GM12878 (cell line): ENCODE measurements around the gene TOM1L2. TPM values are rescaled to one million over a fixed set of nuclear protein-coding genes. Genes with fewer than 3 reads are reported as not detected.

Experiments
- ATAC-seq: fragments of 200-7000 bp; cut with Tn5 transposase; 3 replicates; pipeline ENCODE4 v1.9.1; 2020; ENCODE audit warnings: mild to moderate bottlenecking, moderate library complexity
- BruUV-seq: library from RNA; stranded (reverse); fragments of 400-500 nt; replicated peaks from 2 replicates; lab custom pipeline; 2021; lab: Mats Ljungman, UMichigan
- CTCF ChIA-PET: fragments of 300-600 bp; sonication (Branson Sonifier 250); formaldehyde crosslinking; extraction: SDS; loops from one replicate; lab custom pipeline; 2021; ENCODE audit warnings: inconsistent platforms; lab: Yijun Ruan, JAX
- POLR2A ChIA-PET: fragments of 350-600 bp; formaldehyde crosslinking; extraction: SDS; loops from one replicate; lab custom pipeline; 2021; ENCODE audit warnings: inconsistent platforms; lab: Charles Lee
- RAD21 ChIA-PET: fragments of 300-600 bp; sonication (Branson Sonifier 250); formaldehyde crosslinking; loops from one replicate; lab custom pipeline; 2023; ENCODE audit warnings: antibody characterized with exemption; ENCODE audit not compliant: unreplicated experiment; lab: Charles Lee
- SMC1A ChIA-PET: fragments of 300-600 bp; sonication (Branson Sonifier 250); formaldehyde crosslinking; loops from one replicate; lab custom pipeline; 2023; ENCODE audit not compliant: unreplicated experiment, uncharacterized antibody; lab: Charles Lee
- DNase-seq: peaks from one replicate; pipeline ENCODE4 v3.0.0-alpha.2; 2011; ENCODE audit warnings: low read depth, low spot score
- FAIRE-seq: peaks from 3 replicates; lab custom pipeline; 2011; peaks lifted over from hg19 to GRCh38; lab: Jason Lieb, UNC
- H2AFZ ChIP-seq: 2 replicates; pipeline ENCODE4 v1.6.0; 2011; ENCODE audit warnings: low read depth, low read length, control low read depth; ENCODE audit not compliant: control insufficient read depth
- H3K27ac ChIP-seq: 2 replicates; pipeline ENCODE4 v1.5.1; 2011; ENCODE audit warnings: control low read depth; ENCODE audit not compliant: control insufficient read depth, insufficient read depth
- H3K27me3 ChIP-seq, 2 experiments: replicated peaks in 1 of 2; 2 replicates each; pipeline versions ENCODE4 v1.6.0 to v1.6.1; 2011; ENCODE audit warnings: low read length in 1 of 2; ENCODE audit not compliant: control insufficient read depth in 2 of 2, insufficient read depth in 2 of 2
- H3K36me3 ChIP-seq, 2 experiments: 2 replicates each; pipeline ENCODE4 v1.5.1; 2011; ENCODE audit warnings: low read length in 1 of 2; ENCODE audit not compliant: control insufficient read depth in 2 of 2, insufficient read depth in 2 of 2
- H3K4me1 ChIP-seq: 2 replicates; pipeline ENCODE4 v1.6.1; 2011; ENCODE audit warnings: mild to moderate bottlenecking, low read length, moderate library complexity, mixed read lengths; ENCODE audit not compliant: control insufficient read depth, insufficient read depth
- H3K4me2 ChIP-seq: 2 replicates; pipeline ENCODE4 v1.6.0; 2011; ENCODE audit warnings: control low read depth; ENCODE audit not compliant: control insufficient read depth, insufficient read depth
- H3K4me3 ChIP-seq: fragments of 200-600 bp; sonication (generic); 2 replicates; pipeline ENCODE4 v1.5.1; 2016
- H3K79me2 ChIP-seq: 2 replicates; pipeline ENCODE4 v1.6.0; 2011; ENCODE audit warnings: low read length; ENCODE audit not compliant: control insufficient read depth, insufficient read depth
- H3K9ac ChIP-seq: 2 replicates; pipeline ENCODE4 v1.8.0; 2011; ENCODE audit warnings: low read length, control low read depth, mixed read lengths; ENCODE audit not compliant: control insufficient read depth, insufficient read depth
- H3K9me3 ChIP-seq: replicated peaks from 3 replicates; pipeline ENCODE4 v1.5.1; 2011; ENCODE audit warnings: mild to moderate bottlenecking, low read length; ENCODE audit not compliant: control insufficient read depth, insufficient read depth
- H4K20me1 ChIP-seq: 2 replicates; pipeline ENCODE4 v1.6.0; 2011; ENCODE audit not compliant: control insufficient read depth, insufficient read depth
- CBFB ChIP-seq: IDR thresholded peaks from 2 replicates; pipeline ENCODE4 v1.6.1; 2016; ENCODE audit warnings: antibody characterized with exemption, low read depth
- CHD4 ChIP-seq: fragments of 200-600 bp; sonication (generic); IDR thresholded peaks from 2 replicates; pipeline ENCODE4 v1.6.1; 2016; ENCODE audit warnings: mild to moderate bottlenecking
- MEF2B ChIP-seq: fragments of 450-650 bp; IDR thresholded peaks from 2 replicates; pipeline ENCODE4 v1.6.1; 2018; ENCODE audit warnings: mild to moderate bottlenecking, moderate library complexity; ENCODE audit not compliant: partially characterized antibody, poor library complexity, severe bottlenecking
- MTA3 ChIP-seq: IDR thresholded peaks from 2 replicates; pipeline ENCODE4 v1.6.1; 2012; ENCODE audit warnings: low read length, inconsistent platforms, borderline replicate concordance
- RUNX3 ChIP-seq: IDR thresholded peaks from 2 replicates; pipeline ENCODE4 v1.6.1; 2012; ENCODE audit warnings: low read length, inconsistent platforms
- SIN3A ChIP-seq: IDR thresholded peaks from 2 replicates; pipeline ENCODE4 v1.6.1; 2012; ENCODE audit warnings: low read depth, low read length, improper control_type of control experiment
- SREBF1 ChIP-seq: IDR thresholded peaks from 2 replicates; pipeline ENCODE4 v1.6.1; 2012; ENCODE audit warnings: mild to moderate bottlenecking, low read length
- WGBS: methylation state at CpG from one replicate; pipeline ENCODE4 v1.1.6; 2016; ENCODE audit warnings: low lambda C conversion rate; ENCODE audit not compliant: insufficient replicate concordance, insufficient coverage; ENCODE audit errors: missing lambda C conversion rate; 5-methylcytosine and 5-hydroxymethylcytosine counted together
- in situ Hi-C: fragments of 300-500 bp; cut with MboI; formaldehyde crosslinking; loops from 9 replicates; pipeline ENCODE4 v1.14.3; 2018; ENCODE audit warnings: mixed read lengths
- intact Hi-C: fragments of 100-400 bp; cut with micrococcal nuclease; formaldehyde crosslinking; loops from one replicate; pipeline ENCODE4 v1.14.2; 2022; ENCODE audit not compliant: unreplicated experiment
- polyA plus RNA-seq, 11 experiments: library from polyadenylated mRNA; depleted of rRNA in 4 of 11; unstranded in 6 of 11; stranded (reverse) in 5 of 11; fragments of >200 nt; fragmentation: Nextera tagmentation in 4 of 11; fragmentation: Illumina TruSeq in 1 of 11; extraction: Ambion mirVana in 4 of 11; extraction: Trizol in 1 of 11; gene quantifications; 1 replicate in 1 of 11; 2 replicates in 10 of 11; pipeline versions ENCODE4 v1.2.1 to v1.2.3, GENCODE V29; 2011 to 2016; ENCODE audit warnings: inconsistent platforms in 2 of 11, missing spikeins in 2 of 11, low read depth in 1 of 11
- total RNA-seq, 4 experiments: library from RNA; depleted of rRNA in 3 of 4; stranded (reverse); fragments of >200 nt in 3 of 4; fragmentation: Illumina TruSeq in 1 of 4; extraction: Trizol in 1 of 4; gene quantifications; 2 replicates each; pipeline versions ENCODE4 v1.2.1 to v1.2.3, GENCODE V29; 2013 to 2021
- TF ChIP-seq, protein P1 (sequence below): fragments of 450-650 bp; IDR thresholded peaks from 2 replicates; pipeline ENCODE4 v1.6.1; 2017; ENCODE audit warnings: mild to moderate bottlenecking
- TF ChIP-seq, protein P2 (sequence below): fragments of 450-650 bp; conservative IDR thresholded peaks from 2 replicates; pipeline ENCODE4 v1.6.1; 2017; ENCODE audit warnings: mild to moderate bottlenecking, moderate library complexity

TOM1L2 gene
- total and polyA plus RNA-seq, 10 of the 15 experiments (the other 5 are each of a cell fraction or from before 2014, with no cell fraction given) = 0.19 to 19.2 (median 8.1) TPM

DNA sequence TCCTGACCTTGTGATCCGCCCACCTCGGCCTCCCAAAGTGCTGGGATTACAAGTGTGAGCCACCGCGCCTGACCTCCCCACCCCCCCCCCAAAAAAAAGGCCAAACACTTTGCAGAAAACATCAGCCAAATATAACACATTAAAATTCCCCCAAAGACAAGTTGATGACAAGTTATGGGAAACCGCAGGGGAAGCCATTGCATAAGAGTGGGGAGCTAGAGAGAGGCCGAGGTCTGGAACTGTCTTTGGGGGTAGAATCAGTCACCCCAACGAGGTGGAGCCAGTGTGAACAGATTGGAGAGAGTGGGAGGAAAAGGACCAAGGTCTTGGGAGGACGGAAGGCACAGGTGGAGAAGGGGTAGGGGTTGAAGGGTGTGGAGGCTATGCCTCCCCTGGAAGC lies 3.2 kb upstream of the TOM1L2 start:
- CTCF ChIA-PET = interaction anchor here (0.9 kb wide), 1 partner anchor 10 kb away, joined by 3 read pairs; no protein-coding TSS in a partner anchor
- Histone ChIP-seq H3K9ac (no peak overlapping the region), H3K36me3 (no peaks in the 10 kb centered on the region), H3K9me3 (no peaks in the 10 kb centered on the region), H2AFZ (no peak overlapping the region), H3K27ac (no peak overlapping the region), H3K4me3 (no peak overlapping the region), H3K79me2 (peaks cover 3% of the 10 kb centered on the region), H3K4me1 (peaks cover 10% of the 10 kb centered on the region), H3K27me3 (no peaks in the 10 kb centered on the region), H3K4me2 (no peak overlapping the region), H4K20me1 (no peaks in the 10 kb centered on the region)
- ATAC-seq (no peak), FAIRE-seq (no peak), DNase-seq (no peak)
- POLR2A ChIA-PET = interaction anchor here (0.7 kb wide), 1 partner anchor 251 kb away, joined by 3 read pairs; no protein-coding TSS in a partner anchor
- intact Hi-C loops (no loop called here), in situ Hi-C loops (no loop called here)
- RAD21 ChIA-PET = interaction anchor here (0.5 kb wide), 1 partner anchor 164 kb away, joined by 5 read pairs; no protein-coding TSS in a partner anchor
- SMC1A ChIA-PET = interaction anchor here (0.8 kb wide), 1 partner anchor 9 kb away, joined by 3 read pairs; no protein-coding TSS in a partner anchor
- TF ChIP-seq CBFB (no peak), RUNX3 (peak; percentile 66; the same call in 1 of the 2 replicates)
- no TSS peak for BruUV-seq
- WGBS = 25% methylated on average over 8 of the region's 8 CpGs

DNA sequence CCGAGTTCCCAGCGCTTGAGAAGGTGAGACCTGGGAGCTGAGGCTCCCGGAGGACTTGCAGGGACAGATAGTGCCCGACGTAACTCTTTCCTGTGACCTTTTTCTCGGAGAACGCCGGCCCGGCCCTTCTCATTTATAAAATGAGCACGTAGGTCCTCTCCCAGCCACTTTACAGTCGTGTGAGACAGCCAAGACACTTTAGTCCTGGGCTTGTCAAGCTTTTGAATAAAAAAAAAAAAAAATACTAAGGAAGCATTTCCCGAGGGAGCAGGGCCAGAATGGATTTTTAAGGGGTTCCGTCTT lies 703 bp upstream of the TOM1L2 start:
- no peak for TF ChIP-seq CHD4
- peak; percentile 21 for TF ChIP-seq MEF2B
- TF ChIP-seq, protein P1, sequence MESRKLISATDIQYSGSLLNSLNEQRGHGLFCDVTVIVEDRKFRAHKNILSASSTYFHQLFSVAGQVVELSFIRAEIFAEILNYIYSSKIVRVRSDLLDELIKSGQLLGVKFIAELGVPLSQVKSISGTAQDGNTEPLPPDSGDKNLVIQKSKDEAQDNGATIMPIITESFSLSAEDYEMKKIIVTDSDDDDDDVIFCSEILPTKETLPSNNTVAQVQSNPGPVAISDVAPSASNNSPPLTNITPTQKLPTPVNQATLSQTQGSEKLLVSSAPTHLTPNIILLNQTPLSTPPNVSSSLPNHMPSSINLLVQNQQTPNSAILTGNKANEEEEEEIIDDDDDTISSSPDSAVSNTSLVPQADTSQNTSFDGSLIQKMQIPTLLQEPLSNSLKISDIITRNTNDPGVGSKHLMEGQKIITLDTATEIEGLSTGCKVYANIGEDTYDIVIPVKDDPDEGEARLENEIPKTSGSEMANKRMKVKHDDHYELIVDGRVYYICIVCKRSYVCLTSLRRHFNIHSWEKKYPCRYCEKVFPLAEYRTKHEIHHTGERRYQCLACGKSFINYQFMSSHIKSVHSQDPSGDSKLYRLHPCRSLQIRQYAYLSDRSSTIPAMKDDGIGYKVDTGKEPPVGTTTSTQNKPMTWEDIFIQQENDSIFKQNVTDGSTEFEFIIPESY = no peak
- no peak for TF ChIP-seq SREBF1
- TF ChIP-seq SIN3A = no peak; the same call in 1 of the 2 replicates
- TF ChIP-seq, protein P2, sequence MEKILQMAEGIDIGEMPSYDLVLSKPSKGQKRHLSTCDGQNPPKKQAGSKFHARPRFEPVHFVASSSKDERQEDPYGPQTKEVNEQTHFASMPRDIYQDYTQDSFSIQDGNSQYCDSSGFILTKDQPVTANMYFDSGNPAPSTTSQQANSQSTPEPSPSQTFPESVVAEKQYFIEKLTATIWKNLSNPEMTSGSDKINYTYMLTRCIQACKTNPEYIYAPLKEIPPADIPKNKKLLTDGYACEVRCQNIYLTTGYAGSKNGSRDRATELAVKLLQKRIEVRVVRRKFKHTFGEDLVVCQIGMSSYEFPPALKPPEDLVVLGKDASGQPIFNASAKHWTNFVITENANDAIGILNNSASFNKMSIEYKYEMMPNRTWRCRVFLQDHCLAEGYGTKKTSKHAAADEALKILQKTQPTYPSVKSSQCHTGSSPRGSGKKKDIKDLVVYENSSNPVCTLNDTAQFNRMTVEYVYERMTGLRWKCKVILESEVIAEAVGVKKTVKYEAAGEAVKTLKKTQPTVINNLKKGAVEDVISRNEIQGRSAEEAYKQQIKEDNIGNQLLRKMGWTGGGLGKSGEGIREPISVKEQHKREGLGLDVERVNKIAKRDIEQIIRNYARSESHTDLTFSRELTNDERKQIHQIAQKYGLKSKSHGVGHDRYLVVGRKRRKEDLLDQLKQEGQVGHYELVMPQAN = peak; percentile 99; the same call in 1 of the 2 replicates
- no peak for TF ChIP-seq MTA3
- no TSS peak for BruUV-seq
- WGBS = 6% methylated on average over 13 of the region's 13 CpGs
- ChIA-PET SMC1A (interaction anchor here (1.1 to 2.4 kb wide), 9 partner anchors 12 to 138 kb away, joined by 3 to 12 read pairs (median 5); no protein-coding TSS in a partner anchor), RAD21 (interaction anchor here (0.8 to 2.6 kb wide), 13 partner anchors 9 to 290 kb away, joined by 3 to 33 read pairs (median 5); no protein-coding TSS in a partner anchor), POLR2A (interaction anchor here (0.6 to 7.9 kb wide), 11 partner anchors 8 to 139 kb away, joined by 3 to 73 read pairs (median 4); partner anchors contain the start of genes ATPAF2 and GID4), CTCF (interaction anchor here (0.8 to 1.9 kb wide), 9 partner anchors 11 to 1404 kb away, joined by 3 to 8 read pairs (median 4); no protein-coding TSS in a partner anchor)
- no peak for ATAC-seq
- Histone ChIP-seq H3K27ac (no peak overlapping the region), H3K36me3 (no peaks in the 10 kb centered on the region), H2AFZ (peak overlapping the region; percentile 78), H3K27me3 (no peaks in the 10 kb centered on the region), H3K4me1 (peaks cover 10% of the 10 kb centered on the region), H4K20me1 (no peaks in the 10 kb centered on the region), H3K9me3 (no peaks in the 10 kb centered on the region), H3K4me2 (peak overlapping the region; percentile 79), H3K4me3 (peak overlapping the region; percentile 54; the same call in 1 of the 2 replicates), H3K9ac (peak overlapping the region; percentile 17), H3K79me2 (peaks cover 3% of the 10 kb centered on the region)
- DNase-seq = no peak
- in situ Hi-C loops = no loop called here
- no peak for FAIRE-seq
- intact Hi-C loops = no loop called here
